CD14-positive monocyte (primary cell): ENCODE measurements around the gene PLCB1. TPM values are rescaled to one million over a fixed set of nuclear protein-coding genes. Genes with fewer than 3 reads are reported as not detected.

Experiments
- DNase-seq, 3 donors: peaks; one replicate each; pipeline ENCODE4 v3.0.0-alpha.2; 2011 to 2022
- H2AFZ ChIP-seq: 2 replicates; pipeline ENCODE4 v1.6.0; 2012; ENCODE audit warnings: mild to moderate bottlenecking, low read depth, low read length, inconsistent platforms; ENCODE audit not compliant: insufficient read depth, poor library complexity, severe bottlenecking
- H3K27ac ChIP-seq, 2 donors: 1 replicate in 1 of 2; 2 replicates in 1 of 2; pipeline ENCODE4 v1.5.1; 2012 to 2013; ENCODE audit warnings: low read length in 2 of 2, control low read depth in 1 of 2, inconsistent platforms in 1 of 2, low read depth in 1 of 2, mild to moderate bottlenecking in 1 of 2
- H3K27me3 ChIP-seq, 2 donors: one replicate each; pipeline versions ENCODE4 v1.6.0 to v1.6.1; 2011 to 2013; ENCODE audit warnings: low read length in 2 of 2; ENCODE audit not compliant: control insufficient read depth in 2 of 2, insufficient read depth in 2 of 2
- H3K36me3 ChIP-seq, 2 donors: replicated peaks in 1 of 2; 1 replicate in 1 of 2; 2 replicates in 1 of 2; pipeline versions ENCODE4 v1.5.1 to v1.6.1; 2012 to 2013; ENCODE audit warnings: low read length in 2 of 2, control low read depth in 1 of 2, inconsistent platforms in 1 of 2, mild to moderate bottlenecking in 1 of 2; ENCODE audit not compliant: insufficient read depth in 2 of 2, control insufficient read depth in 1 of 2
- H3K4me1 ChIP-seq, 2 donors: 1 replicate in 1 of 2; 2 replicates in 1 of 2; pipeline versions ENCODE4 v1.5.1 to v1.6.1; 2012 to 2013; ENCODE audit warnings: low read length in 2 of 2, control low read depth in 1 of 2, inconsistent platforms in 1 of 2, mild to moderate bottlenecking in 1 of 2, moderate library complexity in 1 of 2; ENCODE audit not compliant: insufficient read depth in 2 of 2, control insufficient read depth in 1 of 2
- H3K4me2 ChIP-seq: replicated peaks from 2 replicates; pipeline ENCODE3; 2012; ENCODE audit warnings: low read length, moderate library complexity, mild to moderate bottlenecking; ENCODE audit not compliant: poor library complexity, severe bottlenecking; ENCODE audit errors: extremely low read depth
- H3K4me3 ChIP-seq, 3 experiments: fragments of 200-600 bp in 1 of 3; sonication (generic) in 1 of 3; replicated peaks in 1 of 3; 1 replicate in 2 of 3; 2 replicates in 1 of 3; pipeline ENCODE4 v1.5.1; 2011 to 2013; ENCODE audit warnings: low read length in 3 of 3, mild to moderate bottlenecking in 3 of 3, control low read depth in 2 of 3, low read depth in 2 of 3, inconsistent platforms in 1 of 3, moderate library complexity in 1 of 3
- H3K79me2 ChIP-seq: 2 replicates; pipeline ENCODE4 v1.6.0; 2012; ENCODE audit warnings: mild to moderate bottlenecking, control low read depth, inconsistent platforms, low read length, moderate library complexity; ENCODE audit not compliant: insufficient read depth
- H3K9ac ChIP-seq: 2 replicates; pipeline ENCODE4 v1.6.0; 2017; ENCODE audit warnings: low read length, mild to moderate bottlenecking; ENCODE audit not compliant: insufficient read depth, poor library complexity, severe bottlenecking
- H3K9me3 ChIP-seq, 2 donors: replicated peaks in 1 of 2; 1 replicate in 1 of 2; 2 replicates in 1 of 2; pipeline versions ENCODE4 v1.5.1 to v1.6.1; 2012 to 2013; ENCODE audit warnings: low read length in 2 of 2, control low read depth in 1 of 2; ENCODE audit not compliant: control insufficient read depth in 1 of 2, insufficient read depth in 1 of 2
- H4K20me1 ChIP-seq: 2 replicates; pipeline ENCODE4 v1.6.0; 2012; ENCODE audit warnings: mild to moderate bottlenecking, low read length, control low read depth, moderate library complexity; ENCODE audit not compliant: insufficient read depth
- H3K27ac Mint-ChIP-seq, 7 donors: one replicate each; pipeline ENCODE4 v1.8.0; 2020; ENCODE audit warnings: mild to moderate bottlenecking in 7 of 7, mixed read lengths in 7 of 7, moderate library complexity in 6 of 7, inconsistent platforms in 2 of 7
- H3K27me3 Mint-ChIP-seq, 3 donors: one replicate each; pipeline ENCODE4 v1.8.0; 2021 to 2022; ENCODE audit warnings: low read depth in 3 of 3, mild to moderate bottlenecking in 3 of 3, mixed read lengths in 3 of 3, moderate library complexity in 3 of 3, inconsistent platforms in 1 of 3
- H3K36me3 Mint-ChIP-seq, 2 donors: one replicate each; pipeline ENCODE4 v1.8.0; 2020; ENCODE audit warnings: mixed read lengths in 2 of 2, inconsistent platforms in 1 of 2, mild to moderate bottlenecking in 1 of 2
- H3K4me1 Mint-ChIP-seq: one replicate; pipeline ENCODE4 v1.8.0; 2020; ENCODE audit warnings: mild to moderate bottlenecking, mixed read lengths
- H3K4me3 Mint-ChIP-seq, 2 donors: one replicate each; pipeline ENCODE4 v1.8.0; 2020; ENCODE audit warnings: mild to moderate bottlenecking in 2 of 2, mixed read lengths in 2 of 2, moderate library complexity in 1 of 2
- H3K9me3 Mint-ChIP-seq, 7 donors: one replicate each; pipeline ENCODE4 v1.8.0; 2020 to 2022; ENCODE audit warnings: mixed read lengths in 7 of 7, mild to moderate bottlenecking in 6 of 7, moderate library complexity in 6 of 7, inconsistent platforms in 2 of 7
- WGBS: methylation state at CpG from one replicate; pipeline ENCODE4 v1.1.5; 2013; ENCODE audit warnings: missing lambda C conversion rate; ENCODE audit not compliant: insufficient coverage; 5-methylcytosine and 5-hydroxymethylcytosine counted together
- intact Hi-C, 2 donors: fragments of 100-400 bp; cut with micrococcal nuclease; formaldehyde crosslinking; loops; one replicate each; pipeline versions ENCODE4 v1.15.0 to v1.15.1; 2023
- polyA plus RNA-seq, 3 donors: library from polyadenylated mRNA; depleted of rRNA in 1 of 3; unstranded in 2 of 3; stranded (reverse) in 1 of 3; fragments of 300-500 nt in 2 of 3; fragments of >200 nt in 1 of 3; fragmentation: Illumina TruSeq in 2 of 3; gene quantifications; 1 replicate in 2 of 3; 2 replicates in 1 of 3; pipeline ENCODE4 v1.2.3, GENCODE V29; 2012 to 2021
- TF ChIP-seq, protein P1 (sequence below): fragments of 200-600 bp; IDR thresholded peaks from one replicate; pipeline ENCODE4 v1.8.0; 2022; ENCODE audit warnings: antibody characterized with exemption, mild to moderate bottlenecking

PLCB1 gene
- polyA plus RNA-seq, 3 donors = 8.6 to 16.4 (median 13.2) TPM

DNA sequence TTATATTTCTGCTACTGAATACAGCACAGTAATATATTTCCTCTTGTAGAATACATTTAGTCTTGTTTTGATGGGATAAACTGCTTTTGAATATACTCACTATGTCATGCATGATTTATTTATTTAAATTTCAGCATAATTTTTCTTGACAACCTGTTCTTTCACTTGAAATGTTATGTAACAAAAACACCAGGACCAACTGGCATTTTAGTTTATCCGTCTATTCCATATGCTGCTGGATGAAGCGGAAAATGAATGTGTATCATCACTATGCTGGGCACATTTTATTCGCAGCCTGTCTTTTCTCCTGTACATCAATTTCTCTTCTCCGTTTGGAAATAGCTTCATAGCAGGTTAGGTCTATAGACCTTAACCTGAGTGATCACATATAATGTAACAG, 730.0 kb downstream of the PLCB1 start:
- Histone ChIP-seq H3K27ac (no peak overlapping the region), H3K36me3 (no peaks in the 10 kb centered on the region), H3K4me2 (no peak overlapping the region), H3K9me3 (no peaks in the 10 kb centered on the region), H3K27me3 (no peaks in the 10 kb centered on the region), H3K4me3 (no peak overlapping the region), H3K79me2 (no peaks in the 10 kb centered on the region), H3K4me1 (no peaks in the 10 kb centered on the region), H4K20me1 (no peaks in the 10 kb centered on the region), H3K9ac (no peak overlapping the region), H2AFZ (no peak overlapping the region)
- DNase-seq = no peak
- Mint-ChIP-seq H3K36me3 (no peaks in the 10 kb centered on the region), H3K4me1 (no peaks in the 10 kb centered on the region), H3K9me3 (no peaks in the 10 kb centered on the region), H3K27me3 (no peaks in the 10 kb centered on the region), H3K27ac (no peak overlapping the region), H3K4me3 (no peak overlapping the region)
- TF ChIP-seq, protein P1, sequence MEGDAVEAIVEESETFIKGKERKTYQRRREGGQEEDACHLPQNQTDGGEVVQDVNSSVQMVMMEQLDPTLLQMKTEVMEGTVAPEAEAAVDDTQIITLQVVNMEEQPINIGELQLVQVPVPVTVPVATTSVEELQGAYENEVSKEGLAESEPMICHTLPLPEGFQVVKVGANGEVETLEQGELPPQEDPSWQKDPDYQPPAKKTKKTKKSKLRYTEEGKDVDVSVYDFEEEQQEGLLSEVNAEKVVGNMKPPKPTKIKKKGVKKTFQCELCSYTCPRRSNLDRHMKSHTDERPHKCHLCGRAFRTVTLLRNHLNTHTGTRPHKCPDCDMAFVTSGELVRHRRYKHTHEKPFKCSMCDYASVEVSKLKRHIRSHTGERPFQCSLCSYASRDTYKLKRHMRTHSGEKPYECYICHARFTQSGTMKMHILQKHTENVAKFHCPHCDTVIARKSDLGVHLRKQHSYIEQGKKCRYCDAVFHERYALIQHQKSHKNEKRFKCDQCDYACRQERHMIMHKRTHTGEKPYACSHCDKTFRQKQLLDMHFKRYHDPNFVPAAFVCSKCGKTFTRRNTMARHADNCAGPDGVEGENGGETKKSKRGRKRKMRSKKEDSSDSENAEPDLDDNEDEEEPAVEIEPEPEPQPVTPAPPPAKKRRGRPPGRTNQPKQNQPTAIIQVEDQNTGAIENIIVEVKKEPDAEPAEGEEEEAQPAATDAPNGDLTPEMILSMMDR = no peak
- intact Hi-C loops = no loop called here
- WGBS = 100% methylated on average over 2 of the region's 4 CpGs

DNA sequence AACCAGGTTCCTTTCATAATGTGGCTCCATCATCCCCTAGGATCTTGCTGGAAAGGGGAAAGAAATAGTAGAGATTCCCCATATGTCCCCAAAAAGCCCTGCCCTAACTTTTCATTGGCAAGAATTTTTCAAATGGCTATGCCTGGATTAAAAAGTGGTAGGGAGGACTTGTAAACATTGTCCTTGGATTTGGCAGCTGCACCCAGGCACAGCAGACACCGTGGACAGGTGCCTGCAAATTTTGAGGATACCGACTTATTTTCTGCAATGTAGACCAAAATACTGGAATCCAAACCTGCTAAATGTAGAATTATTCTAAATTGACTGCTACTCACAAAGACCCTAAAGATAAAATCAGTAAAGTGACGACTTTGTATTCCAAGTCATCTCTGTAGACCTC, 733.6 kb downstream of the PLCB1 start:
- no peak overlapping the region for H3K4me3 ChIP-seq
- Mint-ChIP-seq H3K27me3 (no peaks in the 10 kb centered on the region), H3K9me3 (no peaks in the 10 kb centered on the region), H3K27ac (no peak overlapping the region), H3K4me1 (no peaks in the 10 kb centered on the region), H3K4me3 (no peak overlapping the region), H3K36me3 (no peaks in the 10 kb centered on the region)
- H2AFZ ChIP-seq = no peak overlapping the region
- no peaks in the 10 kb centered on the region for H3K36me3 ChIP-seq
- no peak overlapping the region for H3K9ac ChIP-seq
- DNase-seq = no peak
- H3K4me2 ChIP-seq = no peak overlapping the region
- intact Hi-C loops = no loop called here
- H3K4me1 ChIP-seq = no peaks in the 10 kb centered on the region
- TF ChIP-seq, protein P1 = no peak
- H3K27me3 ChIP-seq = no peaks in the 10 kb centered on the region
- no peaks in the 10 kb centered on the region for H3K79me2 ChIP-seq
- 100% methylated on average over 1 of the region's 3 CpGs for WGBS
- no peaks in the 10 kb centered on the region for H3K9me3 ChIP-seq
- H4K20me1 ChIP-seq = no peaks in the 10 kb centered on the region
- no peak overlapping the region for H3K27ac ChIP-seq
